Measurements from ENCODE around the gene HNRNPA1.

The HNRNPA1 gene

DNA sequence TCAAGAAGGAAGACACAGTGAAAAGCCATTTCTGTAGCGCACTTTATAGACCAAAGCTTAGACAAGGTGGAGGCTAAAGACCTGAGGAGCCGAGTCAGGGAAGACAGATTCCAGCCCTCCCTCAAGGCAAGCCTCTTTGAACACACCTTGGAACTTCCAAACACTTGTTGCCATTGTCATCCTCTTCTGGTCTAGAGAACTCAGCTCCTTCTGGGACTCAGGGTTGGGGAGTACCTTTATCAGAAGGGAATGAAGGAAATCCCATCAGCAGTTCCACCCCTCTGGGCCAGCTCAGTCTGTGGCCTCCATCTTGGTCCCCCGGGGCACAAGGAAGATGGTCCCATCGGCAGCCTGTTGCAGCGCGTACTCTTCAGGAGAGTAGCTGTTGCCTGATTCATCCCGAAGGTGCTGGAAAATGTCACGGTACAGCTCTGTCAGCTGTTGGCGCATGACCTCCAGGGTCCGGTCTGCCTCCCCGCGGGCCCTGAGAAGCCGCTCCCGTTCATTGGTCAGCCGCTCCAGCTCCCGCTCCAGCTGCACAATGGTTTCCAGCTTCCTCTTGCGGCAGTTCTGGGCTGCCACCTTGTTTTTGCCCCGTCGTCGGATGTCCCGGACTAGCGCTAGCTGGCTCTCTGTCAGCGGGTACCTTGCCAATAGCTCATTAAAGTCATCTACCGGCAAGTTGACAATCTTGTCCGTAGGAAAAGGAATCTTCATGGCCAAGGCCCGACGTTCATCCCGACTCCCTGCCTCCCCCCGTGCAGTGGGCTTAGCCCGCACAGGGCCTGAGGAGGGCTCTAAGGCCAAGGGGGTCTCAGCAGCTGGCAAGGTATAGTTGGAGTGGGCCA is 11.8 kb downstream of the HNRNPA1 start:
- DNase-seq (ENCODE audit: low read depth) = no peak
- TF ChIP-seq, protein P1, sequence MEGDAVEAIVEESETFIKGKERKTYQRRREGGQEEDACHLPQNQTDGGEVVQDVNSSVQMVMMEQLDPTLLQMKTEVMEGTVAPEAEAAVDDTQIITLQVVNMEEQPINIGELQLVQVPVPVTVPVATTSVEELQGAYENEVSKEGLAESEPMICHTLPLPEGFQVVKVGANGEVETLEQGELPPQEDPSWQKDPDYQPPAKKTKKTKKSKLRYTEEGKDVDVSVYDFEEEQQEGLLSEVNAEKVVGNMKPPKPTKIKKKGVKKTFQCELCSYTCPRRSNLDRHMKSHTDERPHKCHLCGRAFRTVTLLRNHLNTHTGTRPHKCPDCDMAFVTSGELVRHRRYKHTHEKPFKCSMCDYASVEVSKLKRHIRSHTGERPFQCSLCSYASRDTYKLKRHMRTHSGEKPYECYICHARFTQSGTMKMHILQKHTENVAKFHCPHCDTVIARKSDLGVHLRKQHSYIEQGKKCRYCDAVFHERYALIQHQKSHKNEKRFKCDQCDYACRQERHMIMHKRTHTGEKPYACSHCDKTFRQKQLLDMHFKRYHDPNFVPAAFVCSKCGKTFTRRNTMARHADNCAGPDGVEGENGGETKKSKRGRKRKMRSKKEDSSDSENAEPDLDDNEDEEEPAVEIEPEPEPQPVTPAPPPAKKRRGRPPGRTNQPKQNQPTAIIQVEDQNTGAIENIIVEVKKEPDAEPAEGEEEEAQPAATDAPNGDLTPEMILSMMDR (IDR thresholded peaks at IDR 0.05; ENCODE audit: low read depth, low read length, missing control alignments) = no peak
- H3K4me3 ChIP-seq (ENCODE audit: low read depth, low read length) = no peak overlapping the region
- in situ Hi-C loops (cut with HindIII; ENCODE audit: low sequenced_read_pairs) = no loop called here

DNA sequence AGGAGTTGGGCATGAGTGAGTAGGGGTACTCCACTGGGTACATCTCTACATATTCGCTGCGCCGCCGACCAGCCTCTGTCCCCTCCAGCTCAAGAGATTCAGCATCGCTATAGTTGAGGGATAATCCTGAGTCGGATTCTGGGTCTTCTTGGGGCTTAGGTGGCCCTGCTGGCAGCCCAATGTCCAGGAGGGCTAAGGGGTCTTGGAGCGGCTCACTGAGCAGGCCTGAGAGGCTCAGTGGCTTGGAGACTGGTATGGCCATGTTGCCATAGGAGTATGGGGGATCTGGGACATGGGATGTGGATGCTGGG is 12.4 kb downstream of the HNRNPA1 start:
- no peak for DNase-seq (ENCODE audit: low read depth)
- TF ChIP-seq, protein P1 (IDR thresholded peaks at IDR 0.05; ENCODE audit: low read depth, low read length, missing control alignments) = no peak
- H3K4me3 ChIP-seq (ENCODE audit: low read depth, low read length) = no peak overlapping the region
- in situ Hi-C loops (cut with HindIII; ENCODE audit: low sequenced_read_pairs) = no loop called here

DNA sequence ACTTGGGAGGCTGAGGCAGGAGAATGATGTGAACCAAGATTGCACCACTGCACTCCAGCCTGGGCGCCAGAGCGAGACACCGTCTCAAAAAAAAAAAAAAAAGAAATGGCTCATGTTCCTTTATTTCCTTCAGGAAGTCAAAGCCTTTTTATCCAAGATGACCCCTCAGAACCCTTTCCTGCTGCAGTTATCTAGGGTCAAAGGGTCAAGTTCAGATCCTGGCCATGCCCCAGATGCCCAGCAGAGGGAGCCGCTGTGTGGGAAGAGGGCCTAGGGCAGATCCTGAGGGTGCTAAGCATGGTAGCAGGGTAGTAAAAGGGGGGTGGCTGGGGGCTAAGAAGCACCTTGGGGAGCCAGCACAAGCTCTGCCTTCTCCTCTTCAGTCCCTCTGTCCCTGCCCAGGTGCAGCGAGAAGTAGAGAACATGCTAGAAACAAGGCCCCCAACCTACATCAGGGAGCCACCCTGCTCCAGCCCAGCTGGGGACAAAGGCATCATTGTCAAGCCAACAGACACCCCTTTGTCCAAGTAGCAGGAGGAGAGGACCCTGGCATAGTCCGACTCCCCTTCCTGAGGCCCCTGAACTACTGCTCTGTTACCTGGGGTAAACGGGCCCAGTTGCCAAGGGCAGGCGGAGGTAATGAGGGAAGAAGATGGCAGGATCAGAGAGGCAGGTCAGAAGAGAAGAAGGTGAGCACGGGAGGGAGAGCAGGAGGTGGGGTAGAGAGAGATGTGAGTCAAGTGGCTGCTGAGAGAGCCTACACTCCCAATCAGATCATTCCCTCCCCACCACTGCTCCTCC is 13.8 kb downstream of the HNRNPA1 start:
- in situ Hi-C loops (cut with HindIII; ENCODE audit: low sequenced_read_pairs) = no loop called here
- no peak overlapping the region for H3K4me3 ChIP-seq (ENCODE audit: low read depth, low read length)
- DNase-seq (ENCODE audit: low read depth) = no peak
- TF ChIP-seq, protein P1 (IDR thresholded peaks at IDR 0.05; ENCODE audit: low read depth, low read length, missing control alignments) = peak; percentile 81

DNA sequence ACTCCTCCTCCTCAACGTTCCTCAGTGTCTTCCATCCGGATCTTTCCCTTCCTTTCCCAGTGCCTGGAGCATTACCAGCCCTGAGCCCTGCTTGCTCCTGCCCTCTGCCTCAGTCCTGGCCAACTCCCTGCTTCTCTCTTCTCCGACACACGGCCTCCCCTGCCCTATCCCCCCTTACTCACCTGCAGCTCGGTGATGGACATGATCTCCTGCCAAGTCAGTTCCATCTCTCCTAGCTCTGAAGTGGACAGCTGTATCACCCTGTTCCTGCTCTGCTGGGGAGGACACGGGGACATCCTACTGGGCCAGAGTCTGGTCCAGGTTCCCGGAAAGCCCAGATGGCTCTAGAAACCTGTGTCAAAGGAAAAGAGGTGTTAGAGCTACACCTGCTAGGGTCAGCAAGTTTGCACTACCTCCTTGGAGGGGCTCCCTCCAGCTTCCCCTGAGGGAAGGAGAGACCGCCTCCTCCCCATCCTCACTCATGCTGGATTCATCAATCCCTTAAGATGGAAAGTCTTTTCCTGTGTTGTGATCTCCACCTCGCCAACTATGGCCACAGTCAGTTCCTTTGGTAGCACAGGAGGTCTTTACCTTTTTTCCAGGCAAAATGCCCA is 14.5 kb downstream of the HNRNPA1 start:
- DNase-seq (ENCODE audit: low read depth) = no peak
- TF ChIP-seq, protein P1 (IDR thresholded peaks at IDR 0.05; ENCODE audit: low read depth, low read length, missing control alignments) = no peak
- no peak overlapping the region for H3K4me3 ChIP-seq (ENCODE audit: low read depth, low read length)
- in situ Hi-C loops (cut with HindIII; ENCODE audit: low sequenced_read_pairs) = no loop called here

DNA sequence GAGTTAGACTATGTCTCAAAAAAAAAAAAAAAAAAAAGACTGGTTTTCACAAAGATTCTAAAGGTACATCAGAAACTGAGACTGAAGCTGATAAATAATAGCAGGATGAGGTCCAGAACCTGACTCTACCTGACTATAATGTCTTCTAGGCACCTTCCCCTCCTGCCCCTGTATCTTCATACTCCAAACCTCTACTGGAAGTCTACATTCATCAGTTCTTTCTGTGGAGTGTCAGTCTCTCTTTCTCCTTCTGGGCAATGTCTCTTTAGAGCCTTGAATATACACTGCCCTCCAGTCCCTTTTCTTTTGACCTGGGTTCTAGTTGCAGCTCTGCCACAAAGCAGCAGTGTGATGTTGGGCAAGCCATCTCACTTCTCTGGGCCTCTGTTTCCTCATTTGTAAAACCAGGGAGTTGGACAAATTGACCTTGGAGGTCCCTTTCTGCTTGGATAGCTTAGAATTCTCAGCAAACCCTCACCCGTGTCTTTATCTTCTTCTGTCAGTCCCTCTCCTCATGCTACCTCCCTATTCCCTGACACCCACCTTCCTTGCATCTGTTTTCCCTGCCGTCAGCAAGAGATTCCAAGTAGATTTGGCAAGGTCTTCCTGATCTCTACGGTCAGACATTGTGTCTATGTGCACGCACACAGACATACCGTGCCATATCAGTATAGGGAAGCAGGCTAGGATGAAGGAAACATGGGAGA is 16.0 kb downstream of the HNRNPA1 start:
- no peak for DNase-seq (ENCODE audit: low read depth)
- H3K4me3 ChIP-seq (ENCODE audit: low read depth, low read length) = no peak overlapping the region
- in situ Hi-C loops (cut with HindIII; ENCODE audit: low sequenced_read_pairs) = no loop called here
- TF ChIP-seq, protein P1 (IDR thresholded peaks at IDR 0.05; ENCODE audit: low read depth, low read length, missing control alignments) = no peak

DNA sequence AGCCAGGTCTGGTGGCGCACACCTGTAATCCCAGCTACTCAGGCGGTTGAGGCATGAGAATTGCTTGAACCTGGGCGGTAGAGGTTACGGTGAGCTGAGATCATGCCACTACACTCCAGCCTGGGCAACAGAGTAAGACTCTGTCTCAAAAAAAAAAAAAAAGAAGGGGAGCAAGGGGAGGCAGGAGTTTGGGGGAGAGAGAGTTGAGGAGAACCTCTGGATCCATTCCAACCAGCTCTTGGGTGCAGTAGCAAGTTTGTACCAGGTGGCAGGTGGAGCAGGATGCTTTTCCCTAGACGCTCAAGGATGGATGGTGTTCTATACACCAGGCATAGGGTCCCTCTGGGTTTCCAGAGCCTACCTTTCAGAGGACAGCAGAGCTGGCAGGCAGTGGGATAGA is 18.4 kb downstream of the HNRNPA1 start:
- in situ Hi-C loops (cut with HindIII; ENCODE audit: low sequenced_read_pairs) = no loop called here
- TF ChIP-seq, protein P1 (IDR thresholded peaks at IDR 0.05; ENCODE audit: low read depth, low read length, missing control alignments) = no peak
- no peak for DNase-seq (ENCODE audit: low read depth)
- no peak overlapping the region for H3K4me3 ChIP-seq (ENCODE audit: low read depth, low read length)

Data from astrocyte of the cerebellum (primary cell).